K562 (cell line): ENCODE results near the gene MTHFR. TPM values are rescaled to one million over a fixed set of nuclear protein-coding genes. Genes with fewer than 3 reads are reported as not detected.

Experiments
- ATF2 ChIP-seq: sonication (generic); formaldehyde crosslinking; IDR thresholded peaks from 2 replicates; pipeline ENCODE4 v1.8.1; 2022; ENCODE audit warnings: missing genetic modification reagents
- CAMTA2 ChIP-seq: fragments of 250-450 bp; sonication (Bioruptor Pico); conservative IDR thresholded peaks from 2 replicates; pipeline ENCODE4 v1.5.1; 2022
- CGGBP1 ChIP-seq: fragments of 250-450 bp; sonication (Bioruptor Pico); IDR thresholded peaks from 2 replicates; pipeline ENCODE4 v1.9.0; 2021; ENCODE audit warnings: mild to moderate bottlenecking
- ELF2 ChIP-seq: fragments of 250-450 bp; sonication (Bioruptor Pico); IDR thresholded peaks from 2 replicates; pipeline ENCODE4 v1.5.0; 2021; ENCODE audit warnings: mild to moderate bottlenecking
- ETS1 ChIP-seq: conservative IDR thresholded peaks from 2 replicates; pipeline ENCODE4 v1.6.1; 2011; ENCODE audit warnings: low read depth, mild to moderate bottlenecking, low read length; ENCODE audit not compliant: control insufficient read depth
- HLTF ChIP-seq: fragments of 450-650 bp; IDR thresholded peaks from 2 replicates; pipeline ENCODE4 v1.6.1; 2016
- ID3 ChIP-seq, 2 experiments: fragments of 250-450 bp in 1 of 2; fragments of 450-650 bp in 1 of 2; sonication (Bioruptor Pico) in 1 of 2; IDR thresholded peaks; 2 replicates each; pipeline versions ENCODE4 v1.6.1 to v1.8.0; 2016 to 2021; ENCODE audit warnings: mild to moderate bottlenecking in 2 of 2, moderate library complexity in 2 of 2, missing compliant biosample characterization in 1 of 2, missing genetic modification characterization in 1 of 2
- IFI16 ChIP-seq: fragments of 250-450 bp; sonication (Bioruptor Pico); IDR thresholded peaks from 2 replicates; pipeline ENCODE4 v2.1.2; 2022; ENCODE audit warnings: mild to moderate bottlenecking, inconsistent platforms
- KAT7 ChIP-seq: sonication (generic); formaldehyde crosslinking; IDR thresholded peaks from 2 replicates; pipeline ENCODE4 v1.8.0; 2022; ENCODE audit warnings: missing genetic modification reagents, mild to moderate bottlenecking, borderline replicate concordance
- MIER1 ChIP-seq: fragments of 450-650 bp; IDR thresholded peaks from 2 replicates; pipeline ENCODE4 v1.6.1; 2016; ENCODE audit warnings: antibody characterized with exemption, mild to moderate bottlenecking, low read depth
- NBN ChIP-seq: fragments of 450-650 bp; IDR thresholded peaks from 2 replicates; pipeline ENCODE4 v1.6.1; 2016; ENCODE audit warnings: low read depth, mild to moderate bottlenecking
- SMAD3 ChIP-seq: fragments of 450-650 bp; formaldehyde crosslinking; conservative IDR thresholded peaks from 2 replicates; pipeline ENCODE4 v1.4.0; 2020; ENCODE audit warnings: mild to moderate bottlenecking
- SREBF1 ChIP-seq: fragments of 150-350 bp; IDR thresholded peaks from 2 replicates; pipeline ENCODE4 v1.6.1; 2014; ENCODE audit warnings: antibody characterized with exemption, low read depth, low read length, borderline replicate concordance
- SREBF2 ChIP-seq: sonication (generic); formaldehyde crosslinking; IDR thresholded peaks from 2 replicates; pipeline ENCODE4 v1.4.0; 2020; ENCODE audit warnings: mild to moderate bottlenecking, missing genetic modification reagents
- TFE3 ChIP-seq: fragments of 450-650 bp; formaldehyde crosslinking; IDR thresholded peaks from 2 replicates; pipeline ENCODE4 v1.4.0; 2020; ENCODE audit warnings: mild to moderate bottlenecking, mixed read lengths
- TRIM25 ChIP-seq: fragments of 450-650 bp; IDR thresholded peaks from 2 replicates; pipeline ENCODE4 v1.7.0; 2016; ENCODE audit warnings: borderline replicate concordance
- XRCC5 ChIP-seq: fragments of 200-400 bp; formaldehyde crosslinking; IDR thresholded peaks from 2 replicates; pipeline ENCODE4 v1.6.1; 2017; ENCODE audit warnings: low read depth, mild to moderate bottlenecking, low read length
- ZNF174 ChIP-seq: fragments of 250-450 bp; sonication (Bioruptor Pico); IDR thresholded peaks from 2 replicates; pipeline ENCODE4 v1.4.0; 2020; ENCODE audit warnings: mild to moderate bottlenecking
- polyA plus RNA-seq, 8 experiments: library from polyadenylated mRNA; depleted of rRNA in 4 of 8; stranded (reverse) in 5 of 8; unstranded in 3 of 8; fragments of >200 nt; fragmentation: Nextera tagmentation in 2 of 8; fragmentation: Illumina TruSeq in 1 of 8; extraction: Ambion mirVana in 2 of 8; extraction: Trizol in 1 of 8; gene quantifications; 2 replicates each; pipeline versions ENCODE4 v1.2.1 to v1.2.3, GENCODE V29; 2011 to 2014; ENCODE audit warnings: inconsistent platforms in 1 of 8, missing spikeins in 1 of 8
- total RNA-seq, 7 experiments: library from RNA; depleted of rRNA in 6 of 7; stranded (reverse); fragments of >200 nt in 6 of 7; fragmentation: Illumina TruSeq in 2 of 7; extraction: Trizol in 2 of 7; gene quantifications; 2 replicates each; pipeline versions ENCODE4 v1.2.1 to v1.2.3, GENCODE V29; 2011 to 2021; ENCODE audit warnings: low replicate concordance in 1 of 7
- TF ChIP-seq, protein P1 (sequence below): sonication (generic); formaldehyde crosslinking; IDR thresholded peaks from 2 replicates; pipeline ENCODE4 v1.8.0; 2022; ENCODE audit warnings: mild to moderate bottlenecking, low read depth, missing genetic modification reagents

The MTHFR gene
- total and polyA plus RNA-seq, 9 of the 15 experiments (the other 6 are each of a cell fraction or from before 2014, with no cell fraction given), result 5.0 to 104 (median 62.6) TPM

DNA sequence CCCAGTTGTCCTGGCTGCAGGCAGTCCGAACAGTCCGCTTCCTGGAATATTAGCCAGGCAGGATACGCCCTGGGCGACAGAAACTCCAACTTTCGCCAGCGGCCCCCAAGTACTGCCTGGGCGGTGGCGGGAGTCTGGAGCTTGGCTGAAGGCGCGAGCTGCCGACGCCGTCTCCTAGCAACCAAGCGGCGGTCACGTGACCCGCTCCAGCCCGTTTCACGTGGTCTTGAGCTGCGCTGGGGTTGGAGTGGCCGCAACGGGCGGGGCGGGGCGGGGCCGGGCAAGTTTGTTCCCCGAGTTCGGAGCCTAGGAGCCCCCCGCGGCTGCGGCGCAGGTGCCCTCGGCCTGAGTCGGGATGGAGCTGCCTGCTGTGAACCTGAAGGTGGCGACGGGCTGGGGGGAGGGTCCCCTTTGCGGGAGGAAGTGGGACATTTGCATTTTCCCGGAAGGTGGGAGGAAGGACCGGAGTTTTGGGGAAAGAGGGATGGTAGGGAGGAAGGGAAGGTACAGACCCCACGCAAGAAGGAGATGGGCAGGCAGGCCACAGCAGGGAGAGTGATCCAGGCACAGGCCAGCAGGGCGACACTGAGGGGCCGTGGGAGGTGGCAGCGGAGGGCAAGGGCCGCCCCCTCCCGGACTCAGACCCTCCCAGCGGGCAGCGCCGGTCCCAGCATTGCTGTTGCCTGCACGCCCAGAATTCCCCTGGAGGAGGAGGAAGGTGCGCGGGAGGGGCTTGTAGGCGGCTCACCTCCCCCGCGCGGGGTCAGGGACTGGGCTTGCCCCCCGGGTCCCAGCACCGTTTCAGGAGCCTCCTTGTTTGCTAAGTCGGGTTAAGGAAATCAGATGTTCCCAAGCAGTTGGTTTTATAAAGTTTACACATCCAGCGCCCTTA is 69.7 kb downstream of the MTHFR start, which contains the start of gene AGTRAP (continued):
- TF ChIP-seq TFE3 (CRISPR knock-in tag), result peak; percentile 100
- no peak for TF ChIP-seq TRIM25
- TF ChIP-seq KAT7 (CRISPR knock-in tag), result 0 out of 2 replicates have a peak, but pooled peaks have one; percentile 19
- TF ChIP-seq ZNF174 (CRISPR knock-in tag), result no peak
- no peak for TF ChIP-seq CGGBP1
- no peak for TF ChIP-seq CAMTA2
- TF ChIP-seq ETS1, result peak; percentile 93
- TF ChIP-seq SMAD3 (CRISPR knock-in tag), result no peak
- no peak for TF ChIP-seq ID3 (CRISPR knock-in tag; IDR thresholded peaks at IDR 0.05)
- no peak for TF ChIP-seq ID3 (tag; IDR thresholded peaks at IDR 0.05)
- TF ChIP-seq XRCC5, result no peak
- TF ChIP-seq SREBF2 (CRISPR knock-in tag), result 0 out of 2 replicates have a peak, but pooled peaks have one; percentile 72
- TF ChIP-seq IFI16, result no peak
- TF ChIP-seq NBN, result peak; percentile 68
- no peak for TF ChIP-seq MIER1
- no peak for TF ChIP-seq SREBF1
- TF ChIP-seq HLTF, result peak; percentile 88
- no peak for TF ChIP-seq ATF2 (CRISPR knock-in tag)
- no peak for TF ChIP-seq ELF2
- TF ChIP-seq, protein P1, sequence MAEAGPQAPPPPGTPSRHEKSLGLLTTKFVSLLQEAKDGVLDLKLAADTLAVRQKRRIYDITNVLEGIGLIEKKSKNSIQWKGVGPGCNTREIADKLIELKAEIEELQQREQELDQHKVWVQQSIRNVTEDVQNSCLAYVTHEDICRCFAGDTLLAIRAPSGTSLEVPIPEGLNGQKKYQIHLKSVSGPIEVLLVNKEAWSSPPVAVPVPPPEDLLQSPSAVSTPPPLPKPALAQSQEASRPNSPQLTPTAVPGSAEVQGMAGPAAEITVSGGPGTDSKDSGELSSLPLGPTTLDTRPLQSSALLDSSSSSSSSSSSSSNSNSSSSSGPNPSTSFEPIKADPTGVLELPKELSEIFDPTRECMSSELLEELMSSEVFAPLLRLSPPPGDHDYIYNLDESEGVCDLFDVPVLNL, result 0 out of 2 replicates have a peak, but pooled peaks have one; percentile 34
